DND-41 (cell line): Measurements from ENCODE around the gene SRPRB.

Experiments
- EZH2 ChIP-seq: IDR thresholded peaks from 3 replicates; pipeline ENCODE4 v1.6.1; 2012; ENCODE audit warnings: borderline replicate concordance, low read depth, mild to moderate bottlenecking, moderate library complexity, low read length, inconsistent platforms; ENCODE audit not compliant: severe bottlenecking
- TF ChIP-seq, protein P1 (sequence below): IDR thresholded peaks from 2 replicates; pipeline ENCODE4 v1.5.1; 2012; ENCODE audit warnings: borderline replicate concordance, low read length, moderate library complexity, mild to moderate bottlenecking; ENCODE audit not compliant: poor library complexity, severe bottlenecking; ENCODE audit errors: extremely low read depth

DNA sequence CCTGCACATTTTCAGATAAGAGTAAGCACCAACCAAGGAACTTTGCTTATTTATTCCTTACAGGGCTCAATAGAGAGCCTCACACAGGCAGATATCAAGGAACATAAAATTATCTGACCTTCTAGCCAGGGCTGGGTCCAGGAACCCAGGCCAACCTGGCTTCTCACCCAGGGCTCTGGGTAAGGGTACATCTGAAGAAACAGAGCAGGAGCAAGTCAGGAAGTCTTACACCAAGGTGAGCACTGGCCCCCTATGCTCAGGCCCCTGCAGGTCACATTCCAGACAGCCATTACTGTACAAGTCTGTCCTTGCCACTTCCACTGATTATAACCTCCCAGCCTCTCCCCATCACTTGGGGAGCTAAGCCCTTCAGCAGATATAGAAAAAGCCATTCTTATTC lies 40.4 kb upstream of the SRPRB start:
- TF ChIP-seq, protein P1, sequence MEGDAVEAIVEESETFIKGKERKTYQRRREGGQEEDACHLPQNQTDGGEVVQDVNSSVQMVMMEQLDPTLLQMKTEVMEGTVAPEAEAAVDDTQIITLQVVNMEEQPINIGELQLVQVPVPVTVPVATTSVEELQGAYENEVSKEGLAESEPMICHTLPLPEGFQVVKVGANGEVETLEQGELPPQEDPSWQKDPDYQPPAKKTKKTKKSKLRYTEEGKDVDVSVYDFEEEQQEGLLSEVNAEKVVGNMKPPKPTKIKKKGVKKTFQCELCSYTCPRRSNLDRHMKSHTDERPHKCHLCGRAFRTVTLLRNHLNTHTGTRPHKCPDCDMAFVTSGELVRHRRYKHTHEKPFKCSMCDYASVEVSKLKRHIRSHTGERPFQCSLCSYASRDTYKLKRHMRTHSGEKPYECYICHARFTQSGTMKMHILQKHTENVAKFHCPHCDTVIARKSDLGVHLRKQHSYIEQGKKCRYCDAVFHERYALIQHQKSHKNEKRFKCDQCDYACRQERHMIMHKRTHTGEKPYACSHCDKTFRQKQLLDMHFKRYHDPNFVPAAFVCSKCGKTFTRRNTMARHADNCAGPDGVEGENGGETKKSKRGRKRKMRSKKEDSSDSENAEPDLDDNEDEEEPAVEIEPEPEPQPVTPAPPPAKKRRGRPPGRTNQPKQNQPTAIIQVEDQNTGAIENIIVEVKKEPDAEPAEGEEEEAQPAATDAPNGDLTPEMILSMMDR, result no peak
- TF ChIP-seq EZH2, result no peak
